ENCODE data around the gene COL4A6.
A peak's percentile ranks its signal among the peaks of the same experiment; 100 is the strongest.

The COL4A6 gene

DNA sequence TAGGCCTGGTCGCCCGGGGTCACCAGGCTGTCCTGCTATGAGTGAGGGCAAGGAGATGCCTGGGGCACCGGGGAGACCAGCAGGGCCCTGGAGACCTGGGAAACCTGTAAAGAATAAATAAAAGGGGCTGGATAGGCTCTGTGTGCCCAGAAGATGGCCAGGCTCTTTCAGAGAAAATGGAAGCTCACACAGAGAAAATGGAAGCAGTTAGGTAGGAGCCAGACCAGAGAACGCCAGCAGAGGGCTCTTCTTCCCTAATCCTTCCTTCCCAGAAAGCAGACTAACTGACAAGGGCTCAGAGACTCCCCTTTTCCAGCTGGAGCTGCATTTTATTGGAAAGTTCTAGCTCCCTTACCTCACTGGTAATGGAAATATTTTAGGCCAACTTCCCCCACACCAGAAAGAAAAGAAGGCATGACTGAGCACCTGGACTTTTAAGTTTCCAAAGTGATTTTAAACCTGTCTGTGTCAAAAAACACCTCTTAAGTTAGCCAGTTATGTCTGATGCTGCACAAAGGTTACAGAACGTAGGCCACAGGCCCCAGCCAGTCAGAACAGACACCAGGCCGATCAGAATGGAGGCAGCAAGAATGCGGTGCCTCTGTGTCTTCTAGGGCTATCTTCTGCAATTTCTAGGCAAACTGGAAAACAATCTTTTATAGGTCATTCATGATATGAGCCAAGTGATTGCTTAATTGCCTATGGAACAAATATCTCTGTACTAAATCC is 272.7 kb downstream of the COL4A6 start:
- Histone ChIP-seq H3K4me3 (ENCODE audit: insufficient read length, low read depth) (no peak overlapping the region), H3K27me3 (ENCODE audit: insufficient read depth, insufficient read length) (no peaks in the 10 kb centered on the region), H3K36me3 (ENCODE audit: insufficient read depth, insufficient read length, low read length) (peaks cover 5% of the 10 kb centered on the region), H3K9me3 (ENCODE audit: insufficient read depth, low read length) (no peaks in the 10 kb centered on the region), H3K9ac (ENCODE audit: insufficient read length, low read depth) (no peak overlapping the region), H3K4me1 (ENCODE audit: insufficient read depth, insufficient read length) (no peaks in the 10 kb centered on the region)
- TF ChIP-seq SUZ12 (IDR thresholded peaks at IDR 0.05; ENCODE audit: extremely low read depth, insufficient read depth, insufficient read length) (no peak), ZNF274 (IDR thresholded peaks at IDR 0.05; ENCODE audit: low read depth, low read length) (no peak), YY1 (IDR thresholded peaks at IDR 0.05; ENCODE audit: insufficient read depth, insufficient read length) (peak; percentile 46)
- peak; percentile 33 for DNase-seq (ENCODE audit: low read depth, low spot score)

DNA sequence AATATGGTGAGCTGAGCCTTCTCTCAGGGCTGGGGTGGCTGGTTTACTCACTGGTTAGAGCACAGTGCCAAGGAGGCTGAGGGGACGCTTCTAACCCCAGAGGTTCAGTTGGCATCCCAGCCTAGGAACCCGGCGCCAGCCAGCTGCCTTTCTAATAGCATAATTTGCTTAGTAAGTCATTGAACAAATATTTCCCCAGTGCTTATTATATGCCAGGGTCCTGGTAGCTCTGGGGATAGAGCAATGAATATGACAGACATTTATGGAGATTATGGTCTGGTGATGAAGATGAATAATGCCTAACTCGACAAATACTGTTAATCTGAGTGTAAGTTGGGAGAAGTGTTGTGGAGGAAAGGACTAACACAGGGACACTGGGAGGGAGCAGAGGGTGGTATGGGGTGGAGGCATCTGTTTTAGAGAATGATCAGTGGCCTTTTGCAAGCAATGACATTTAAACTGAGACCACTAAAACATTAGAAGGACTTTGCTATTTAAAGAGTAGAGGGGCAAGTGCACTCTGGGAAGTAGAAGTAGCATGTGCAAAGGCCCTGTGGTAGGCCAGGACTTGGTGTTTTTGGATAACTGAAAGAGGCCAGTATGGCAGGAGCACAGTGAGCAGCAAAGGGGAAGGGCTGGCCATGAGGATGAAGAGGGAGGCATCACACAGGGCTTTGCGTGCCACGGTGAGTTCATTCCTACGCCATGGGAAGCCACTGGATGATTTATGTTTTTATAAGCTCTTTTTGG is 274.7 kb downstream of the COL4A6 start:
- no peak for DNase-seq (ENCODE audit: low read depth, low spot score)
- Histone ChIP-seq H3K27me3 (ENCODE audit: insufficient read depth, insufficient read length) (no peaks in the 10 kb centered on the region), H3K9me3 (ENCODE audit: insufficient read depth, low read length) (no peaks in the 10 kb centered on the region), H3K36me3 (ENCODE audit: insufficient read depth, insufficient read length, low read length) (no peaks in the 10 kb centered on the region), H3K4me3 (ENCODE audit: insufficient read length, low read depth) (no peak overlapping the region), H3K9ac (ENCODE audit: insufficient read length, low read depth) (no peak overlapping the region), H3K4me1 (ENCODE audit: insufficient read depth, insufficient read length) (no peaks in the 10 kb centered on the region)
- TF ChIP-seq YY1 (IDR thresholded peaks at IDR 0.05; ENCODE audit: insufficient read depth, insufficient read length) (no peak), SUZ12 (IDR thresholded peaks at IDR 0.05; ENCODE audit: extremely low read depth, insufficient read depth, insufficient read length) (no peak), ZNF274 (IDR thresholded peaks at IDR 0.05; ENCODE audit: low read depth, low read length) (no peak)

DNA sequence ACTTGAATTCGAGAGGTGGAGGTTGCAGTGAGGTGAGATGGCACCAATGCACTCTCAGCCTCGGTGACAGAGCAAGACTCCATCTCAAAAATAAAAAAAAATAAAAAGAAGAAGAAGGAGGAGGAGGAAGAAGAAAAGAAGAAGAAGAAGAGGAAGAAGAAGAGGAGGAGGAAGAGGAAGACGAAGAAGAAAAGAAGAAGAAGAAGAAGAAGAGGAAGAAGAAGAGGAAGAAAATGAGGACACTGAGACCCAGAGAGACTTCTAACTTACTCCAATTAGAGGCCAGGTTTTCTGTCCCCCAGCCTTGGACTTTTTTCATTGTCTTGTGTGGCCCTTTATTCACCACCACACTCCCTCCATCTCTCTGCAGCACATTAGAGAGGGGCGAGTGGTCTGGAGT is 276.0 kb downstream of the COL4A6 start:
- DNase-seq (ENCODE audit: low read depth, low spot score), result no peak
- TF ChIP-seq SUZ12 (IDR thresholded peaks at IDR 0.05; ENCODE audit: extremely low read depth, insufficient read depth, insufficient read length) (no peak), YY1 (IDR thresholded peaks at IDR 0.05; ENCODE audit: insufficient read depth, insufficient read length) (no peak), ZNF274 (IDR thresholded peaks at IDR 0.05; ENCODE audit: low read depth, low read length) (no peak)
- H3K4me1 ChIP-seq (ENCODE audit: insufficient read depth, insufficient read length), result no peaks in the 10 kb centered on the region
- no peak overlapping the region for H3K9ac ChIP-seq (ENCODE audit: insufficient read length, low read depth)
- H3K27me3 ChIP-seq (ENCODE audit: insufficient read depth, insufficient read length), result no peaks in the 10 kb centered on the region
- H3K36me3 ChIP-seq (ENCODE audit: insufficient read depth, insufficient read length, low read length), result no peaks in the 10 kb centered on the region
- H3K4me3 ChIP-seq (ENCODE audit: insufficient read length, low read depth), result no peak overlapping the region
- H3K9me3 ChIP-seq (ENCODE audit: insufficient read depth, low read length), result no peaks in the 10 kb centered on the region

DNA sequence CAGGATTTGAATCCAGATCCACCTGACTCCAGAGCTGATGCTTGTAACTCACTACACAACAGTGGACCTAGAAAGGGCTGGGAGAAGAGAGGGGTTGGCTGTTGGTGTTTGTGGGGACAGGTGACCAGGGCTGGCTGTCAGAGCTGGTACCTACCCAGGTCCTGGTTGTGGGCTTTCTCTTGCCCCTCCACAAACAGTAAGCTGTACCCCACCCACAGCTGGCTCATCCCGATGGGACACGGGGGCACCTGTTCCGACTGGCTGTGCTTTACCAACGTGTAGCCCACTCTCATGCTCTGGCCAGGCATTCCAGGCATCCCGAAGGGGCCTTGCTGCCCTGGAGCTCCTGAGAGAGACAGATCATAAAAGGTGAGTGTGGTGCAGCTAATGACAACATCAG is 277.9 kb downstream of the COL4A6 start:
- Histone ChIP-seq H3K27me3 (ENCODE audit: insufficient read depth, insufficient read length) (no peaks in the 10 kb centered on the region), H3K9me3 (ENCODE audit: insufficient read depth, low read length) (no peaks in the 10 kb centered on the region), H3K4me3 (ENCODE audit: insufficient read length, low read depth) (no peak overlapping the region), H3K36me3 (ENCODE audit: insufficient read depth, insufficient read length, low read length) (no peaks in the 10 kb centered on the region), H3K9ac (ENCODE audit: insufficient read length, low read depth) (no peak overlapping the region), H3K4me1 (ENCODE audit: insufficient read depth, insufficient read length) (no peaks in the 10 kb centered on the region)
- no peak for TF ChIP-seq ZNF274 (IDR thresholded peaks at IDR 0.05; ENCODE audit: low read depth, low read length)
- TF ChIP-seq YY1 (IDR thresholded peaks at IDR 0.05; ENCODE audit: insufficient read depth, insufficient read length), result no peak
- no peak for TF ChIP-seq SUZ12 (IDR thresholded peaks at IDR 0.05; ENCODE audit: extremely low read depth, insufficient read depth, insufficient read length)
- no peak for DNase-seq (ENCODE audit: low read depth, low spot score)

DNA sequence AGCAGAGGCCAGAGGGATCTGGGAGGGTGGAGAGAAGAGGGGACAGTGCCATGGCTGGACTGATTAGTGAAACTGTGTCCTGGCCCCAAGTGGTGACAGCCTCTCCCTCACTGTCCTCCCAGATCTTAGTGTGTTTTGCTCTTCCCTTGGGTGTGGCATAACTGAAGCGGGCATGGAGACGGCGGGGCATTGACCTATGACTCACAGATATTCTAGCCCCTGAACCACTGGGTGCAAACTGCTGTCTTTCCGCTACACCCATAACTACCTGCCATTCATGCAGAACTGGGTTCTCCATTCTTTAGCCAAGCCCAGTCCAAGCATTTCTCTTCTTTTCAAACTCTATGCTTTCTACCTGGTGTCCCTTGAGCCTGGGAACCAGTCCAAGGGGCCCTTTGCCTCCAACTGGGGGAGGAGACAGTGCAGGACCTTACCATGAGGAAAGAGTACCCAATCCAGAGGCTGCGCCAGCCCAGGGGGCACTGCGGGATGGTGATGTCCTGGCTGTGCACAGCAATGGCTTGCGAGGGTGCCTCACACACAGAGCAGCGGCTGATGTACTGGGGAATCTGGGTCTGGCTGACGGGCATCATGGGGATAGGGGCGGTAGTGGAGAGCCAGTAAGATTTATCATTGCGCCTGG is 279.1 kb downstream of the COL4A6 start:
- H3K4me3 ChIP-seq (ENCODE audit: insufficient read length, low read depth), result no peak overlapping the region
- H3K4me1 ChIP-seq (ENCODE audit: insufficient read depth, insufficient read length), result no peaks in the 10 kb centered on the region
- H3K27me3 ChIP-seq (ENCODE audit: insufficient read depth, insufficient read length), result no peaks in the 10 kb centered on the region
- H3K9me3 ChIP-seq (ENCODE audit: insufficient read depth, low read length), result no peaks in the 10 kb centered on the region
- no peak for TF ChIP-seq ZNF274 (IDR thresholded peaks at IDR 0.05; ENCODE audit: low read depth, low read length)
- no peak for TF ChIP-seq YY1 (IDR thresholded peaks at IDR 0.05; ENCODE audit: insufficient read depth, insufficient read length)
- TF ChIP-seq SUZ12 (IDR thresholded peaks at IDR 0.05; ENCODE audit: extremely low read depth, insufficient read depth, insufficient read length), result no peak
- H3K9ac ChIP-seq (ENCODE audit: insufficient read length, low read depth), result no peak overlapping the region
- H3K36me3 ChIP-seq (ENCODE audit: insufficient read depth, insufficient read length, low read length), result no peaks in the 10 kb centered on the region
- no peak for DNase-seq (ENCODE audit: low read depth, low spot score)

DNA sequence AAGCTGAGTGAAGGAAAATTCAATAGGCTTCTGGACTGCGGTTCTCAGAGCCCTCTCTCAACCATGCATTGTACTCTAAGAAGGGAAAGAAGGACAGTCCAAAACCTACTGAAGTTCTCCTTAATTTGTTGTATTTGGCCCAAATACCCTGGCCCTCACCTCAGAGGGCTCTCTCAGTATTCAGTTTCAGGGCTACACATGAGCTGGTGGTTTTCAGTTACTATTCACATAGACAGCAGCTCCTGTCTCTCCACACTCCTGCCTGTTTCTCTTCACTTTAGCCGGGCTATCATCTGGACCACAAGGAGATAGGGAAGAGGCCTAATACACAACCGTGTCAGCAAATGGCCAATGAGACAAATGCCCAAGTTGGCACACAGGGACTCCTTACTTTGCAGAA is 280.6 kb downstream of the COL4A6 start:
- peaks cover 9% of the 10 kb centered on the region for H3K36me3 ChIP-seq (ENCODE audit: insufficient read depth, insufficient read length, low read length)
- H3K4me3 ChIP-seq (ENCODE audit: insufficient read length, low read depth), result no peak overlapping the region
- no peaks in the 10 kb centered on the region for H3K4me1 ChIP-seq (ENCODE audit: insufficient read depth, insufficient read length)
- no peaks in the 10 kb centered on the region for H3K27me3 ChIP-seq (ENCODE audit: insufficient read depth, insufficient read length)
- no peaks in the 10 kb centered on the region for H3K9me3 ChIP-seq (ENCODE audit: insufficient read depth, low read length)
- no peak for DNase-seq (ENCODE audit: low read depth, low spot score)
- H3K9ac ChIP-seq (ENCODE audit: insufficient read length, low read depth), result no peak overlapping the region
- no peak for TF ChIP-seq ZNF274 (IDR thresholded peaks at IDR 0.05; ENCODE audit: low read depth, low read length)
- no peak for TF ChIP-seq SUZ12 (IDR thresholded peaks at IDR 0.05; ENCODE audit: extremely low read depth, insufficient read depth, insufficient read length)
- TF ChIP-seq YY1 (IDR thresholded peaks at IDR 0.05; ENCODE audit: insufficient read depth, insufficient read length), result no peak

DNA sequence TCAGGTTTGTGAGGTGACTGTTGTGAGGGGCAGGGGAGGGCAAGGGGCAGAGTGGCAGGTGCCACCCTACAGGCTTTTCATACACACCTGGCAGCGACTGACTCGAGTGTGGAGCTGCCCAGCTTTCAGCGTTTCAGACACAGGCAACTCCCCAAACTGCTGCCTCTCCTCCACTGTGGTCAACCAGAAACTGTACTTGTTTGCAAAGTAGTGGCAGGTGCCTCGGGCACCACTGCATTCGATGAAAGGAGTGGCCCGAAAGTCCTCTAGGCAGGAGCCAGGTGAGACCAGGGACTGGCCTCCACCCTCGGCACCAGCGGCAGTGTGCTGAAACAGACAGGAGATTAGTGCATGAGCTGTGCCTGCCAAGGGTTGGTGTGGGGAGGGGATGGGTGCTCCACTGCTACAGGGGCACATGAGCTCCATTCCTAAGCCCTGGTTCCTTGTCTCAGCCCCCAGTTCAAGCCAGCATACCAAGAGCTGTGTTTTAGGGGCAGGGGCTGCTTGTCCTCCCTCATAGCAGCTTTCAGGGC is 281.2 kb downstream of the COL4A6 start:
- TF ChIP-seq YY1 (IDR thresholded peaks at IDR 0.05; ENCODE audit: insufficient read depth, insufficient read length), result no peak
- no peak for TF ChIP-seq ZNF274 (IDR thresholded peaks at IDR 0.05; ENCODE audit: low read depth, low read length)
- peaks cover 9% of the 10 kb centered on the region for H3K36me3 ChIP-seq (ENCODE audit: insufficient read depth, insufficient read length, low read length)

More for the DNA sequence above, 281.2 kb downstream of the COL4A6 start:
- DNase-seq (ENCODE audit: low read depth, low spot score), result no peak
- H3K9ac ChIP-seq (ENCODE audit: insufficient read length, low read depth), result no peak overlapping the region
- H3K9me3 ChIP-seq (ENCODE audit: insufficient read depth, low read length), result no peaks in the 10 kb centered on the region
- H3K4me1 ChIP-seq (ENCODE audit: insufficient read depth, insufficient read length), result no peaks in the 10 kb centered on the region
- H3K4me3 ChIP-seq (ENCODE audit: insufficient read length, low read depth), result no peak overlapping the region
- no peaks in the 10 kb centered on the region for H3K27me3 ChIP-seq (ENCODE audit: insufficient read depth, insufficient read length)

Data from NT2/D1 (cell line).